ENCODE measurements around the gene NACAD. TPM values are rescaled to one million over a fixed set of nuclear protein-coding genes. Genes with fewer than 3 reads are reported as not detected.

The NACAD gene
- total RNA-seq, 4 donors from 2014 or later, result 6.1 to 7.8 (median 6.7) TPM

DNA sequence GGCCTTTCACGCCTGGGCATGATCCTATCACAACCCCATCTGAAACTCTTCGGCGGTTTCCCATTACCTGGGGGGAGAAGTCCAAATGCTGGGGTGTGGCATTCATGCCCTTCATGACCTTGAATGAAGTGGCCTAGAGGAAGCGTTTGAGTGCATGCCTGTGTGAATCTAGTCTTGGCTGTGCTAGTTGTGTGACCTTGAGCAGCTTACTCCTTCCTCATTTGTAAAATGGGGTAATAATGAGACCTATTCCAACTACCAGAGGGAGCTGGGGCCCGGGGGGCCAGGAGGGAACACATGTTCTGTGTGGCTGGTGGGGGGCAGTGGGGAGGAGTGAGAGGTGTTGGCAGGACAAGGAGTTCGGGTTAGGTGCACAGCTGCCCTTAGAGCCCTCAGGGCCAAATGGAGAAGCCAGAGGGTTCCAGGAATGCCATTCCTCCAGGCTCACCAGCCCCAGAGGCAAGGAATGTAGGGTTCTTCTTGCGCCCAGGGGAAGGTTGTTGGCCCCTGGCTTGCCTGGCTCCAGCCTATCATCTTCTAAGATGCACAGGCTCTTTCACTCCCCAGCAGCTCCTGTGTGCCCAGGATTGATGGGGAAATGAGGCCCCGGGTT is 44.0 kb upstream of the NACAD start:
- DNase-seq (ENCODE audit: low spot score in 2 of 2), result no peak
- H3K27me3 ChIP-seq, result no peaks in the 10 kb centered on the region
- peaks cover 0 to 5% (median 0%) of the 10 kb centered on the region in 4 donors for H3K4me1 ChIP-seq
- no peak for TF ChIP-seq POLR2A (IDR thresholded peaks at IDR 0.05)
- TF ChIP-seq EP300 (IDR thresholded peaks at IDR 0.05), result no peak
- TF ChIP-seq CTCF (IDR thresholded peaks at IDR 0.05), result no peak
- 83 to 87% methylated on average over 8 of the region's 8 CpGs for WGBS, 2 donors
- no peaks in the 10 kb centered on the region for H3K9me3 ChIP-seq
- no peaks in the 10 kb centered on the region for H3K36me3 ChIP-seq
- H3K27ac ChIP-seq, result no peak overlapping the region
- H3K4me3 ChIP-seq, result no peak overlapping the region

DNA sequence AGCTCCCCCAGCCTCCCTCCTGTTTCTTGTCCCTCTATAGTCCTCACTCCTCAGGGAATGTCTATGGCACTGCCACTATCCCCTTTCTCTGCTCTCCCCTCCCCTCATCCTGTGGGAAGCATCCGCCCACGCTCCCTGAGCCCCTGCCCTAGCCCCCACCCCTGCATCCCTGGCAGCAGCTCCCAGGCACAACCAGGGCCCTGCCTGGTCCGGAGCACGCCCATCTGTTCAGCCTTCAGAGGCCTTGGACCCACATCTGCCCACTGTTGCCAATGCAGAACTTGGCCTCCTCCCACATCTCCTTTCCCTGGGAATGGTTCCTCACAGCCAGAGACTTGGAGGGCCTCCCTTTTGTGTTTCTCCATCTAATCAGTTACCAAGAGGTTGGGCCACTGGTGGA is 43.1 kb upstream of the NACAD start:
- no peak for TF ChIP-seq EP300 (IDR thresholded peaks at IDR 0.05)
- TF ChIP-seq CTCF (IDR thresholded peaks at IDR 0.05), result no peak
- no peak for TF ChIP-seq POLR2A (IDR thresholded peaks at IDR 0.05)
- Histone ChIP-seq H3K36me3 (no peaks in the 10 kb centered on the region), H3K27me3 (no peaks in the 10 kb centered on the region), H3K27ac (no peak overlapping the region), H3K4me1 (peaks cover 0 to 5% (median 0%) of the 10 kb centered on the region in 4 donors), H3K4me3 (no peak overlapping the region), H3K9me3 (no peaks in the 10 kb centered on the region)
- WGBS, 2 donors, result 57 to 74% methylated on average over 4 of the region's 4 CpGs
- no peak for DNase-seq (ENCODE audit: low spot score in 2 of 2)

- H3K9me3 ChIP-seq, result no peaks in the 10 kb centered on the region
- WGBS, 2 donors, result 82 to 87% methylated on average over 9 of the region's 9 CpGs
- DNase-seq (ENCODE audit: low spot score in 2 of 2), result no peak
- H3K4me1 ChIP-seq, result peaks cover 0 to 2% (median 0%) of the 10 kb centered on the region in 4 donors
- no peak for TF ChIP-seq CTCF (IDR thresholded peaks at IDR 0.05)
- TF ChIP-seq POLR2A (IDR thresholded peaks at IDR 0.05), result no peak
- no peak for TF ChIP-seq EP300 (IDR thresholded peaks at IDR 0.05)
- H3K4me3 ChIP-seq, result no peak overlapping the region
- H3K27me3 ChIP-seq, result no peaks in the 10 kb centered on the region
- H3K27ac ChIP-seq, result no peak overlapping the region
- no peaks in the 10 kb centered on the region for H3K36me3 ChIP-seq
Measured at GRCh38 chr7:45130910-45131309, 42.1 kb upstream of the NACAD start.

- Histone ChIP-seq H3K4me3 (no peak overlapping the region), H3K9me3 (no peaks in the 10 kb centered on the region), H3K4me1 (no peaks in the 10 kb centered on the region), H3K27ac (no peak overlapping the region), H3K27me3 (no peaks in the 10 kb centered on the region), H3K36me3 (no peaks in the 10 kb centered on the region)
- no peak for DNase-seq (ENCODE audit: low spot score in 2 of 2)
- 57 to 64% methylated on average over 11 to 12 of the region's 12 CpGs for WGBS, 2 donors
- no peak for TF ChIP-seq POLR2A (IDR thresholded peaks at IDR 0.05)
- no peak for TF ChIP-seq EP300 (IDR thresholded peaks at IDR 0.05)
- no peak for TF ChIP-seq CTCF (IDR thresholded peaks at IDR 0.05)
Measured at GRCh38 chr7:45129906-45130305, 41.1 kb upstream of the NACAD start.

GRCh38 chr7:45129181-45129800 is 40.5 kb upstream of the NACAD start:
- WGBS, 2 donors, result 74 to 78% methylated on average over 15 of the region's 15 CpGs
- no peak for TF ChIP-seq CTCF (IDR thresholded peaks at IDR 0.05)
- no peak for TF ChIP-seq POLR2A (IDR thresholded peaks at IDR 0.05)
- TF ChIP-seq EP300 (IDR thresholded peaks at IDR 0.05), result no peak
- H3K27ac ChIP-seq, result no peak overlapping the region

More at GRCh38 chr7:45129181-45129800, 40.5 kb upstream of the NACAD start:
- H3K9me3 ChIP-seq, result no peaks in the 10 kb centered on the region
- no peak overlapping the region for H3K4me3 ChIP-seq
- no peaks in the 10 kb centered on the region for H3K27me3 ChIP-seq
- no peaks in the 10 kb centered on the region for H3K4me1 ChIP-seq
- H3K36me3 ChIP-seq, result no peaks in the 10 kb centered on the region
- no peak for DNase-seq (ENCODE audit: low spot score in 2 of 2)

Data from tibial nerve (tissue), 4 donors.